Mesenchymal stem cell (in vitro differentiated cells and primary cell): Measurements from ENCODE around the gene RAPGEF5.

ENCODE experiments used
- DNase-seq: peaks from one replicate; pipeline ENCODE4 v3.0.0-alpha.2; 2013
- H2AFZ ChIP-seq: one replicate; pipeline ENCODE4 v1.6.1; 2013; ENCODE audit warnings: low read depth, mild to moderate bottlenecking, control low read depth, inconsistent platforms, low read length, moderate library complexity
- H2AK5ac ChIP-seq: 2 replicates; pipeline ENCODE4 v1.6.1; 2013; ENCODE audit warnings: low read length, moderate library complexity, mild to moderate bottlenecking, inconsistent platforms; ENCODE audit not compliant: severe bottlenecking
- H2BK120ac ChIP-seq: one replicate; pipeline ENCODE4 v1.6.1; 2013; ENCODE audit warnings: low read depth, mild to moderate bottlenecking, inconsistent platforms, low read length, moderate library complexity
- H2BK12ac ChIP-seq, 2 experiments: one replicate each; pipeline ENCODE4 v1.6.1; 2013; ENCODE audit warnings: inconsistent platforms in 2 of 2, low read length in 2 of 2, mild to moderate bottlenecking in 2 of 2, moderate library complexity in 2 of 2, control low read depth in 1 of 2
- H2BK15ac ChIP-seq: one replicate; pipeline ENCODE4 v1.6.1; 2013; ENCODE audit warnings: mild to moderate bottlenecking, low read depth, inconsistent platforms; ENCODE audit not compliant: poor library complexity, severe bottlenecking
- H2BK5ac ChIP-seq: 2 replicates; pipeline ENCODE4 v1.6.1; 2013; ENCODE audit warnings: low read depth, mild to moderate bottlenecking, low read length, control low read depth, inconsistent platforms; ENCODE audit not compliant: poor library complexity, severe bottlenecking
- H3K14ac ChIP-seq, 2 experiments: one replicate each; pipeline ENCODE4 v1.6.1; 2013; ENCODE audit warnings: inconsistent platforms in 2 of 2, low read length in 2 of 2, control low read depth in 1 of 2, mild to moderate bottlenecking in 1 of 2, moderate library complexity in 1 of 2
- H3K18ac ChIP-seq, 2 experiments: one replicate each; pipeline ENCODE4 v1.6.1; 2013; ENCODE audit warnings: inconsistent platforms in 2 of 2, low read length in 2 of 2, control low read depth in 1 of 2, low read depth in 1 of 2, mild to moderate bottlenecking in 1 of 2
- H3K23ac ChIP-seq, 2 experiments: one replicate each; pipeline ENCODE4 v1.6.1; 2013; ENCODE audit warnings: inconsistent platforms in 2 of 2, low read length in 2 of 2, mild to moderate bottlenecking in 2 of 2, moderate library complexity in 2 of 2, control low read depth in 1 of 2
- H3K27ac ChIP-seq: 2 replicates; pipeline ENCODE4 v1.5.1; 2013; ENCODE audit warnings: mild to moderate bottlenecking, moderate library complexity, low read length, control low read depth, inconsistent platforms; ENCODE audit not compliant: poor library complexity, severe bottlenecking
- H3K27me3 ChIP-seq, 2 experiments: 2 replicates each; pipeline versions ENCODE4 v1.6.1 to v1.7.0; 2013; ENCODE audit warnings: low read length in 2 of 2, mild to moderate bottlenecking in 2 of 2, moderate library complexity in 2 of 2, control low read depth in 1 of 2, inconsistent platforms in 1 of 2; ENCODE audit not compliant: control insufficient read depth in 1 of 2, insufficient read depth in 1 of 2
- H3K36me3 ChIP-seq, 2 experiments: 2 replicates each; pipeline versions ENCODE4 v1.6.1 to v1.7.0; 2013; ENCODE audit warnings: low read length in 2 of 2, control low read depth in 1 of 2, inconsistent platforms in 1 of 2, low read depth in 1 of 2, mild to moderate bottlenecking in 1 of 2; ENCODE audit not compliant: insufficient read depth in 2 of 2, control insufficient read depth in 1 of 2
- H3K4ac ChIP-seq, 2 experiments: one replicate each; pipeline ENCODE4 v1.6.1; 2013; ENCODE audit warnings: inconsistent platforms in 2 of 2, low read length in 2 of 2, mild to moderate bottlenecking in 2 of 2, moderate library complexity in 2 of 2, control low read depth in 1 of 2, low read depth in 1 of 2
- H3K4me1 ChIP-seq: 2 replicates; pipeline ENCODE4 v1.6.1; 2013; ENCODE audit warnings: low read depth, low read length, control low read depth; ENCODE audit not compliant: control insufficient read depth, insufficient read depth
- H3K4me2 ChIP-seq: 2 replicates; pipeline ENCODE4 v1.6.1; 2013; ENCODE audit warnings: low read length, mild to moderate bottlenecking, inconsistent platforms; ENCODE audit not compliant: poor library complexity, severe bottlenecking
- H3K4me3 ChIP-seq, 2 experiments: 2 replicates each; pipeline versions ENCODE4 v1.5.1 to v1.7.0; 2013; ENCODE audit warnings: low read length in 2 of 2, mild to moderate bottlenecking in 2 of 2, control low read depth in 1 of 2, low read depth in 1 of 2; ENCODE audit not compliant: insufficient read depth in 1 of 2
- H3K79me1 ChIP-seq: replicated peaks from 2 replicates; pipeline ENCODE4 v1.6.1; 2013; ENCODE audit warnings: mild to moderate bottlenecking, control low read depth, low read length, inconsistent platforms; ENCODE audit not compliant: poor library complexity, severe bottlenecking
- H3K9ac ChIP-seq: 2 replicates; pipeline ENCODE4 v1.7.0; 2013; ENCODE audit warnings: mild to moderate bottlenecking, low read length, moderate library complexity
- H3K9me3 ChIP-seq: 2 replicates; pipeline ENCODE4 v1.7.0; 2013; ENCODE audit warnings: mild to moderate bottlenecking, low read length; ENCODE audit not compliant: control insufficient read depth
- H4K8ac ChIP-seq: one replicate; pipeline ENCODE4 v1.6.1; 2013; ENCODE audit warnings: inconsistent platforms, mild to moderate bottlenecking, low read length, moderate library complexity
- H4K91ac ChIP-seq: one replicate; pipeline ENCODE4 v1.6.1; 2013; ENCODE audit warnings: mild to moderate bottlenecking, low read length, inconsistent platforms
- WGBS: methylation state at CpG from one replicate; pipeline ENCODE4 v1.1.7; 2013; ENCODE audit warnings: mixed read lengths; 5-methylcytosine and 5-hydroxymethylcytosine counted together

Gene RAPGEF5

DNA sequence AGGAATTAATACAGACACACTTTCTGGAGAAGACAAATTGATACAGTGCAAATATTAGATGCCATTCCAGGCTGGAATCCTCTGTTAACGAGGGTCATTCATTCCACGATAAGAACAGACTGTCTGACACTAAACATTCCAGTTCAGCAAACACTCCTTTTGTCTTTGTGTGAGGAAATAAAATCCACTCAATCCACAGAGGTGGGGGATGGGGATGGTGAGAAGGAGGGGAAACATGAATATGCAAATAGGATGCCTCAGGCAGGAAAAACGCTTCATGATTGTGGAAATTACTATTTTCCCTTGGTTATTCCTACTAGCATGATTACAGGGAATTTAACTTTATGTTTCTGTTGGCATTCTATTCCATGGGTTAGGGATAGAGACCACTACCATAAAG, 214.4 kb downstream of the RAPGEF5 start:
- 100% methylated on average over 1 of the region's 3 CpGs for WGBS
- H3K4me1 ChIP-seq: no peaks in the 10 kb centered on the region
- no peak overlapping the region for H3K4me3 ChIP-seq
- H3K27ac ChIP-seq: no peak overlapping the region
- H3K9me3 ChIP-seq: no peaks in the 10 kb centered on the region
- no peak overlapping the region for H3K23ac ChIP-seq
- H2BK15ac ChIP-seq: no peak overlapping the region
- H3K14ac ChIP-seq: no peak overlapping the region
- no peak overlapping the region for H4K8ac ChIP-seq
- no peaks in the 10 kb centered on the region for H3K36me3 ChIP-seq
- no peak overlapping the region for H2AFZ ChIP-seq
- no peak overlapping the region for H3K4ac ChIP-seq
- H2BK120ac ChIP-seq: no peak overlapping the region
- no peak overlapping the region for H3K18ac ChIP-seq
- no peak for DNase-seq
- H2BK12ac ChIP-seq: no peak overlapping the region
- H4K91ac ChIP-seq: no peak overlapping the region
- no peak overlapping the region for H2AK5ac ChIP-seq
- H3K4me2 ChIP-seq: no peak overlapping the region
- no peak overlapping the region for H2BK5ac ChIP-seq
- no peak overlapping the region for H3K9ac ChIP-seq
- peaks cover 0 to 5% of the 10 kb centered on the region in 2 experiments for H3K27me3 ChIP-seq
- H3K79me1 ChIP-seq: no peaks in the 10 kb centered on the region

DNA sequence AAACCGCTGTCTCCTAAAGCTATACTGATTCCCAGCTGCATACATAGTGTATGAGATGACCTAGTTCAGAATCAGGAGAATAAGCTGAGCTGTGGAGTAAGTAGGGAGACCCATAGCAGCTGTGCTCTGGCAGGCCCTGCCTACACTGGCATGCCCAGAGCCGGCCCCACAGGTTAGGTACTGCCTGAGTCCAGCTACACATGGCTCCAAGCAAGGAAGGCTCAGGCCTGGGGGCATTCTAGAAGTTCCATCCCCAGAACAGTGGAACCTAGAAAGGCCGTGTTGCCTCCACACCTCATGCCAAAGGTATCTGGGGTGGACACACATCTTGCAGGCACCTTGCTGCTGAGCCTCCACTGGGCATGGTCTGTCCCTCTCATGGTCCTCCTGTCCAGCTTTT, 215.6 kb downstream of the RAPGEF5 start:
- H3K9ac ChIP-seq: no peak overlapping the region
- H3K27me3 ChIP-seq: peaks cover 0 to 5% of the 10 kb centered on the region in 2 experiments
- H3K79me1 ChIP-seq: no peaks in the 10 kb centered on the region
- no peaks in the 10 kb centered on the region for H3K4me1 ChIP-seq
- H3K23ac ChIP-seq: no peak overlapping the region
- no peak overlapping the region for H2BK120ac ChIP-seq
- H3K4me2 ChIP-seq: no peak overlapping the region
- H2BK12ac ChIP-seq: no peak overlapping the region
- no peak overlapping the region for H2AFZ ChIP-seq
- WGBS: 90% methylated on average over 3 of the region's 3 CpGs
- H4K8ac ChIP-seq: no peak overlapping the region
- no peak overlapping the region for H2BK15ac ChIP-seq
- H3K36me3 ChIP-seq: no peaks in the 10 kb centered on the region
- peak overlapping the region in 1 of 2 experiments; percentile 26 for H3K14ac ChIP-seq
- no peak overlapping the region for H3K4ac ChIP-seq
- no peak for DNase-seq
- no peak overlapping the region for H3K27ac ChIP-seq
- no peaks in the 10 kb centered on the region for H3K9me3 ChIP-seq
- H3K4me3 ChIP-seq: no peak overlapping the region
- H3K18ac ChIP-seq: no peak overlapping the region
- no peak overlapping the region for H2BK5ac ChIP-seq
- no peak overlapping the region for H2AK5ac ChIP-seq
- H4K91ac ChIP-seq: no peak overlapping the region

DNA sequence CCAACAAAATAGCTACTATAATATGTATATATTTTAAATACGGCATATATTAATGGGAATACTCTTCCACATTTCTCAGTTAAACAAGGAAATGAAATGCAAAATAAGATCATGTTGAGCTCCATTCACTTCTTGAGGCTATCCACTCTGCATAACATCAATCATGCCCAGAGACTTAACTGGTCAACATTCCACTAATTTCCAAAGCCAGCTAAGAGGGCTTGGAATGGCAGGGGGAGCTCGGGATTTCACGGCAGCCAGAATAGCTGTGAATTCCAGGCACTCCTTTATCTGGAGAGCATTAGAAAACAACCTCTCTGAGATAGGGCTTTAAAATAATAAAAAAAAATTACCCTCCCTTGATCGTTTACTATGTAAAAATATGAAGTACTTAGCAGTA, 216.4 kb downstream of the RAPGEF5 start:
- no peak overlapping the region for H2BK120ac ChIP-seq
- no peak overlapping the region for H2BK5ac ChIP-seq
- no peaks in the 10 kb centered on the region for H3K9me3 ChIP-seq
- no peak overlapping the region for H3K4me2 ChIP-seq
- H3K18ac ChIP-seq: no peak overlapping the region
- no peaks in the 10 kb centered on the region for H3K4me1 ChIP-seq
- DNase-seq: peak; percentile 9
- no peak overlapping the region for H4K8ac ChIP-seq
- H3K79me1 ChIP-seq: no peaks in the 10 kb centered on the region
- no peak overlapping the region for H2BK15ac ChIP-seq
- H4K91ac ChIP-seq: no peak overlapping the region
- H3K27ac ChIP-seq: no peak overlapping the region
- no peak overlapping the region for H2AK5ac ChIP-seq
- no peak overlapping the region for H2AFZ ChIP-seq
- no peak overlapping the region for H2BK12ac ChIP-seq
- no peak overlapping the region for H3K4ac ChIP-seq
- no CpG with 5 or more reads among the region's 4 CpGs for WGBS
- H3K36me3 ChIP-seq: no peaks in the 10 kb centered on the region
- H3K4me3 ChIP-seq: no peak overlapping the region
- H3K27me3 ChIP-seq: peaks cover 0 to 5% of the 10 kb centered on the region in 2 experiments
- no peak overlapping the region for H3K9ac ChIP-seq
- H3K23ac ChIP-seq: no peak overlapping the region
- no peak overlapping the region for H3K14ac ChIP-seq

DNA sequence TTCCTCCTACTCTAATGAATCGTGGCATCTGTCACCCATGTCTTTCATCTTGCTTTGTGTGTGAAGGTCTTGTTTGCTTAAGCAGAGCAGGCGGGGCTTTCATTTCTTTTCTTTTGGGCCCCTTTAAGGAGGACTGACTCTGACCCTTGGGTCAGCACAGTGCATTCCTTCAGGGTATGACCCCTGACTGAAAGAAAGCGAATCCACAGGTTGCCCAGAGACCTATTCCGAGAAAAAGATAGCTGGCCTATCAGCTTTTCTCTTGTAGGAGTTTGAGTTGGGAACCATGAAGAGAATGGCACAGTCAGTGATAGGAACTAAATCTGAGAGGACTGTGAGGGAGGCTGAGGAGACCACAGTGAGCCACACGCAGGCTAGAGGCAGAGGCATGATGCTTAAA, 218.1 kb downstream of the RAPGEF5 start:
- no peak overlapping the region for H3K9ac ChIP-seq
- no peak for DNase-seq
- H3K14ac ChIP-seq: no peak overlapping the region
- H2BK5ac ChIP-seq: no peak overlapping the region
- H3K18ac ChIP-seq: no peak overlapping the region
- no peaks in the 10 kb centered on the region for H3K79me1 ChIP-seq
- no peak overlapping the region for H3K4me3 ChIP-seq
- H3K27me3 ChIP-seq: peaks cover 0 to 5% of the 10 kb centered on the region in 2 experiments
- no peak overlapping the region for H3K23ac ChIP-seq
- H2BK12ac ChIP-seq: no peak overlapping the region
- H3K4ac ChIP-seq: no peak overlapping the region
- H2AFZ ChIP-seq: no peak overlapping the region
- H3K4me1 ChIP-seq: no peaks in the 10 kb centered on the region
- H2BK15ac ChIP-seq: no peak overlapping the region
- no peaks in the 10 kb centered on the region for H3K36me3 ChIP-seq
- 92% methylated on average over 5 of the region's 5 CpGs for WGBS
- H3K9me3 ChIP-seq: no peaks in the 10 kb centered on the region
- H2BK120ac ChIP-seq: no peak overlapping the region
- no peak overlapping the region for H4K8ac ChIP-seq
- H2AK5ac ChIP-seq: no peak overlapping the region
- no peak overlapping the region for H3K4me2 ChIP-seq
- H3K27ac ChIP-seq: no peak overlapping the region
- no peak overlapping the region for H4K91ac ChIP-seq
